Measurements from ENCODE around the gene TGFBI.

Gene TGFBI

DNA sequence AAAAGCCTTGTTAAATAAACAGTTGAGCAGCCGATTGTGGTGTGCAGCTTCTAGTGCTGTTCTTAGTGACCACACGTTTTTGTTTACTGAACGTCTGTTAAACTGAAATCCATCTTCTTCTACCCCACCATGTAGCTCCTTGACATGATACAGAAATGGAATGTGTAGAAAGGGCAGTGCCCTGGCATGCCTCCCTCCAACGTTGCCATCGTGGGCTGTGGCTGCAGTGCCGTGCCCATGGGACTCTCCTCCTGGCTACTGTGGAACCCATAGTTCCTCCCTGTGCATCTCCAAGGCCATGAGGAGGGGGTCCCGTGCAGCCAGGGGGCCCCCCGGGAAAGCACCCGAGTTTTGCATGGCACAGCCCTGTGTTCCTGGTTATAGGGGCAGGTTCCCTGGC, 23.3 kb upstream of the TGFBI start:
- DNase-seq = no peak

DNA sequence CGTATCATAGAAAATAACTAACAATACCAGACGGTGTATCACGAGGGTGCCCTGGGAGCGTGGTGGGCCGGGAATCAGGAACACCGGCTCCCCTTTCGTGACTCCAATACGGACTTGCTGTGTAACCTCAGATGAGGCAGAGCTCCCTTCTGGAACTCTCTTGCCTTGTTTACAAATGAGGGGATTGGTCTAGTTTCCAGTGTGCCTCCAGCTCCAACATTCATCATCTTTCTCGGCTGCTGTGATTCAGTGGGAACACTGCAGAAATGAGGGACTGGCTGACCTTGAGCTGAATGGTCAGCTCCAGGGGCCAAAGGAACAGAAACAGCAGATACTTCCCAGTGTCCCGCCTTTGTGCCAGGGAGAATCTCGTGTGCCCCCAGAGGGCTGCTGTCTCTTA, 22.6 kb upstream of the TGFBI start:
- no peak for DNase-seq

DNA sequence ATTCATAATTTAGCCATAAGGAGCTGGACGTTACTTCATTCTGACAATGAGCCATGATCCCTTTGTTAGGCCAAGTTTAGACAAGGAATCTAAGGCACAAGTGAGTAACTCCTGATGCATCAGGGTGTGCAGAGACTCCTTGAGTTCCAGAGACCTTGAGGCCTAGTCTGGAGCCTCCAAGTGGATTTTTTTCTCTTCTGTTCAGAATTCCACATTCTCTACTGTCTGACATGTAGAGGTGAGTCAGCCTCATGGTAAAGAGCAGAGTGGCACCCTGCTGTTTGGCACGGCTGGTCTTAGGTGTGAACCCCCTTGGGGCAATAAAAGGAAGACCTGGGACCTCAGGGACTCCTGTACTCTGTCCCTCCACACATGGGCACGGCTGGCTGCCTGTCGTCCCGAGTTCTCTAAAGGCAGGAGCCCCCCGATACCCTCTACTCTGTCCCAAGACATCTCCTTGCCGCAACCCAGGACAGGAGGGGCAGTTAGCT, 22.0 kb upstream of the TGFBI start:
- no peak for DNase-seq

DNA sequence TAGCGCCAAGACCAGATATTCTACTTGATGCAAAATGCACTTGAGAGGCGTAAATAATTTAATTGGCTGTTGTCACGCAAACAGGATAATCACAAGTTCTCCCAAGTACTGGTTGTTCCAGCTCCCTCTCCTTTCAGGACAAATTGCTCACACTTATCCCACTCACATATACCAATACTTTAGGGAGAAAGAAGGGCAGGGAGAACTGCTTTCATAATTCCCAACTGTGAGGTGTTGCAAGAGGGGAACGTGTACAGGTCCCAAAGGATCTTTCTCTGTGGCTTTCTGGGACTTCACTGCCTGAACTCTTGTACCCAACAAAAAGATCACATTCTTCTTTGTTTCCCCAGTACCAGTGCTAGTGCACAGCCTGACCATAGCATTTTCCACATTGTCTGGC, 21.5 kb upstream of the TGFBI start:
- DNase-seq = no peak

DNA sequence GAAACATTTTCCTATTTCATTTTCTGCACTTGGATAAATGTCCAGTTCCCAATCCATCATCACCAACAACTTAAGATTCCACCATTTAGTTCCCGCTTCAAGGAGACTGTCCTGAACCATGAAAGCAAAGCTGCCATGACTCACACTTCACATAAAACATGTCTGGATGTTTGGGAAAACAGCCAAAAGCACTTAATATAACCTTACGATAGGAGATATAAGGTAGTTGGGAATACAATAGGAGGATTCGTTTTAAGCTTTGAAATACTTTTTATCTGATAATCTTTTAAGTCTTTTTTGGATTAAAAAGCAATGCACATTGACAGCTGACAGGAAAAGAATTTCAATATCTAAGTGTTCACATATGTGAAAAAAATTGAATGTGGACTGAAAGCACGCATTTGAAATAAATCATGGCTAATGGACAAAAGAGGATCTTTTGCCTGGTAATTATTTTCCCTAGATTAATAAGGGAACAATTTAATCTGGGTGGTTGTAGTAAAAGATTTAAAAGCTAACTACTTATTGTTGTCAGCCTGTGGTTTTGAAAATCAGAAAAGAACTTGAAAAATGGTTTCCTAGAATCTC, 17.3 kb upstream of the TGFBI start:
- peak; percentile 5 for DNase-seq

DNA sequence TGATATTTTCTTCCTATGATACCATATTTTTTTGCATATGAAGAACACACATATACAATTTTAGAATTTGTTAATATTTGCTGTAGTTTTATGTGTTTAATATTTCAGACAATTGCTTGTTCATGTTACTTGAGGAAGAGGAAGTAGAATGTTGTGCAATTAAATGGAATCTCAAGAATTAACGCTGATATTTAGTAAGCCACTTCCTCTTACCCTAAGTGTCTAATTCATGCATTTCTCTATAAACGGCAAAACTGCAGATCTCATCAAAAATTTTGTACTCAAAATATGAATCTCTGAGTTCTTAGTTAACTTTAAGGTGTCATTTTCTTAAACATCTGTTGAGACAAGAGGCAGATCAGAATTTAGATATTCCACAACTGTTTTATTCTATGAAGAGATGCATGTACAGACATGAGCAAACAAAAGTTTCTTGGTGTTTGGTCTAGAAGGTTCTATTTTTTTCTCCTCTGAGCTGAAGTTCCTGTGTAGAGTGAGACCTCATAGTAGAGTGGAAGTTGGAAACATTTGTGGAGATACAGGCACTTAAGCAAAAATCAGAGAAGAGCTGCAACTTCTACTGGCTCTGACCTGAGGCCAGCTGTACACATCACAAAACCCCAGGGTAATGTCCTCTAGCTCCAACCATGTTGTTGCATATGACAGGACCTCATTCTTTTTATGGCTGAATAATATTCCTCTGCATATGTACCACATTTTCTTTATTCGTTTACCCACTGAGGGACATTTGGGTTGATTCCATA, 16.6 kb upstream of the TGFBI start:
- DNase-seq = no peak

DNA sequence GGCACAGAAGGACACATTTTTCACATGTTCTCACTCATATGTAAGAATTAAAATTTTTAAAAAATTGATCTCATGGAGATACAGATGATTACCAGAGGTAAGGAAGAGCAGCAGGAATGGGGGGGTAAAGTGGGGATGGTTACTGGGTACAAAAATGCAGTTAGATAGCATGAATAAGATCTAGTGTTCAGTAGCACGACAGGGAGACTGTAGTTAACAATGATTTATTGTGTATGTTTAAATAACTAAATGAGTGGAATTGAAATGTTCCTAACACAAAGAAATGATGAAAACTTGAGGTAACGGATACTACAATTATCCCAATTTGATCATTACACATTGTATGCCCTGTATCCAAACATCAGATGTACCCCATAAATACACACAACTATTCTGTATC, 15.2 kb upstream of the TGFBI start:
- DNase-seq = no peak

DNA sequence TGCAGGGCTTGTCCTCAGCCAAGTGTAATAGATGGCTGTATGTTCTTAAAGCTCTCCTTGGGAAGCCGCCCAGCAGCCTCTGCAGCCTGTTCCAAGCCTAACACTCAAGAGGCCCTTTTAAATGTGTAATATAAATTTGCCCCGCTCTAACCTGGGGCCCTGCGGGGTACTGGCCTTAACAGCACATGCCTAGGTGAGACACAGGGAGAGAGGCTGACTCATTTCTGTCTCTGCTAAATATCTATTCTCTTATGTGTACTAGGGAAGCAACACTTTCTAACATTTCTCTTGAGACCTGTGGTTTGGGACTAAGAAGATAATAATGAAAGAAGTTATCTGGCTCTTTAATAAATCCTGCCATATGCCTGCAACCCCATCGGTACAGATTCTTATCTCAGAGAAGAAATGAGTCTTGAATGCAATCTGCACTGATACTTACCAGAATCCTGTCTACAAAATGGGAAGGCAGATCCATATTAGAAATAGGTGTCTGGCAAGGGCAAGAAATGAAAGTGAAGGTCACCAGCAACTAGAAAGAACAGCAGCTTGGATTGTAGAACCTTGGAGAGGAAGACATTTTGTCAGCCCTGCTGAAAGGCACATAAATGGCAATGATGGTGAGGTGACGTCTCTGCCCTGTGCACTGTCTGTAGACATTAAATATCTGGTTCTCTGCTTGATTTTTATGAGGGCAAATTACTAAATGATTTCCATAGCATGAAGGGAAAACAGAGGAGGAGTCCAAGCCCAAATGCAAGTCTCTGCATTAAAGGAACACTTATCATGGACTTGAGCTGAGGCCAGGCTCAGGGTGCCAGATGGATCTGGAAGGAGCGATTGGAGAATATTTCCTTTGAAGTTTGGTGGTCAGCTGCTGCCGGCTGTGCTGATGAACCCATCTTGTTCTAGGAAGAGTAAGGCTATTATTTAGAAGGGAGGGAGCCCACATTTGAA, 14.5 kb upstream of the TGFBI start:
- no peak for DNase-seq

DNA sequence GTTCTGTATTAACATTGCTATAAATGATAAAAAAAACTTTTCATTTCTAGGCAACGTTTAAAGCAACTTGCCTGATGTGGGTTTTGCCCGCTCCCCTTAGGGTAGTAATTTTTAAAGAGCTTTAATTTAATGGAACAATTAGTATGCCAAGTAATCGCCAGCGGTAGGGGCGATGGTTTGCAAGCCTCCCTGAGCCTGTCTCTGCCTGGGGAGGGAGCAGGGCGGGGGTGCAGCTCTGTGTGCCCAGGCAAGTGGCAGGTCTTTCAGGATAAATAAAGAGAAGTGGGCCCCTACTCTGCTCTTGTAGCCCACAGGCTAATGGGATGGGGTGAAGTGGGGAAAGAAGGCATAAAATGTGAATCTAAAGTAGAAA, 13.8 kb upstream of the TGFBI start:
- DNase-seq = no peak

DNA sequence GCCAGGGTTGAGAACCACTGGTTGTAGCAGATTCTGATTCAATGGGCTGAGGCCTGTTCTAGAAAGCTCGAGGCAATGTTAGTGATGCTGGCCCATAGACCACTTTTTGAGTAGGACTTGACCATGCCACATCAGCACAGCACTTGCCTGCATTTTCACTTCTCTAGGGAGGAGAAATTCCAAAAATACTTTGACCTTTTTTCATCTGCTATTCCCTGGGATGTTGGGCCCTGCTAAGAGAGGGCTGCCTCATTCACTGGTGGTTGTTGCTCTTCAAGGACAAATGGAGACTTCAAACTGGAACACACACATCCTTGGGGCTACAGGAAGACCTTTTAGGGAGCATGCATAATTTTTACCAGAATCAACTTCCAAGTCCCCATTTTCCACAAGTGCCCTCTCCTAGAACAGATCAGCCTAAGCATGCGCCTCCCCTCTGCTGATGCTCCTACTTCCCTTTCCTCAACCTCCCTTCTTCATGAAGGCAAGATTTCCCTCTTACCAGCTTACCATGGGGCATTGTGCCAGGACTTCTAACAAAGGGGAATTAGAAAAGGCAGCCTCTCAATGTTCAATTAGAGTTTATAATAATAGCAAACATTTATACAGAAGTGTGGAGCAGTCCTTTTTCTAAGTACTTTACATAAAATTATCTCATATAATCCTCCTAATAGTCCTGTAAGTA, 12.7 kb upstream of the TGFBI start:
- no peak for DNase-seq

DNA sequence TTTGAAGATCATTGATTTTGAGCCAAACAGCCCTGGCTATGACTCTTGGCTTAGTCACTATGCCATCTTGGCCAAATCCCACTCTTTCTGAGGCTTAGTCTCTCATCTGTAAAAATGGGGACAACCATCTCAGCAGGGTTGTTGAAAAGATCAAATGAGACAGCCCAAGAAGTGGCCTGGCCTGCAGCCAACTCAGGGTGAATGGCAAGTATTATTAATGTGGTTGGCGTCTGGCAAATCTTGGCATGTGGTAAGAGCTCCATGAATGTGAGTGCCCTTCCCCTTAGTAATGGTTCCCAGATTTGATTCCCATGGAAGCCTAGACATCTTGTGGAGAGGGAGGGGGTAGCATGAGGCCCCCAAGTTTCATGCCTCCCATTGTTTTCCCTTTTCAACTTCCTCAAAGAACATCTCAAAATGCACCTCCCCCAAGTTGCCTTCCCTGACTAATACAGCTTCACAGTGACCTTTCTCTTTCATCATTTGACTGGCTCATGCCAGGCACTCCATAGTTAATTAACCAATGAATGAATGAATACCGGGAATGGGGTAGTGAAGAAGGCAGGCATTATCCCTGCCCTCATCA, 11.8 kb upstream of the TGFBI start:
- no peak for DNase-seq

DNA sequence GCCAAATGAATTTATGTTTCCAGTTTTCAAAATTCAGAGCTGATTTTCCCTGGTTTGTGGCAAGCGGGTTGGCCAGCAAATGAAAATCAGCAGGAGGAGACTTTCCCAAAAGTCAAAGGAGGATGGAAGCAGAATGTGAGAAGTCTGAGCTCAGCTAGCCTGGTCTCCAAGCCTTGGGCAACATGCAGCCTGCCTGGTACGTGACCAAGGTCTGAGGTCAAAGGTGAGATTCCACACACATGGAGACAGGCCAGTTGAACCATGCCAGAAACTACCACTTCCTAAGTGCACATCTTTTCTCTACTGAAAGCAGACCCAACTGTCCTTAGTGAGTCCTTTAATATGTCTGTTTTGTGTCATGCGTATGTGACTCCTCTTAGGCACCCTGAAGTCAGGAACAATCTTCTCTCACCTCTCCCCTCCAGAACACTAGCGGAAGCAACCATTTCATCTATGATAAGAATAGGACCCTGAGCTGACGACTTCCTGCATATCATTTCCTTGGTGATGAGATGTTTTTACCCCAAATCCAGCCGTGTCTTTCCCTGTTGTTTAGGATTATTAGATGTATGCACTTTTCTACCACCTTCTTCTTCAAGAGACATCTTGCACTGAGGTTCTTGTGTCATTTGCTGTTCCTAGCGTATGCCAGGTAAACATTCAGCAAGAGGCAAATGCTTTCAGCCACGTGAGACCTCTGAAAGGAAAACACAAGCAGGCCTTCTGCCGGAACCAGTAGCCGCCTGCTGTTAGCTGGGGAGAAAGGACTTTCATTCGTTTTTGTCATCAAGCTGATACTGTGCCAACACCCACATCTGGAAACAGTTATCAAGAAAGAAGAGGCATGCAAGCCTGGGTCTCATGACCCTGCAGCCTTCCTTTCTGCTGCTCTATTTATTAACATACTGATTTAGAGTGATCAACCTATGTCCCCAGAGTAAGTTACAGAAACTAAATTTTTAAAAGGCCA, 9.7 kb upstream of the TGFBI start:
- peak; percentile 28 for DNase-seq

DNA sequence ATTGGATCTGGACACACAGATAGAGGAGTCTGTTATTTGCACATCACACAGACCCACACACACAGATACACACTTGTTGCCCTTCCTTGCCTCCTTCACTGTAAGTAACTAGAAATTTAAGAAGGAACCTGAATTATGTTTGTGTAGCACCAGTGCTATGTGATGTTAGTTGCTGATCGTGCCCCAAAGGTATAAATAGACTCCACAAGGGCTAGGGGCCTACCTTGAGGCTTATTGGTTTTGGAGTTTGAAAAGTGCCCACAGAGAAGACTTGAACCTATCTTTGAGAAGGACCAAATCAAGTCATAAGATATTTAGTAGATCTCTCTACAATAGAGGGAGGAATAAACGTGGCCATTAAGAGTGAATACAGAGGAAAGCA, 8.8 kb upstream of the TGFBI start:
- no peak for DNase-seq

DNA sequence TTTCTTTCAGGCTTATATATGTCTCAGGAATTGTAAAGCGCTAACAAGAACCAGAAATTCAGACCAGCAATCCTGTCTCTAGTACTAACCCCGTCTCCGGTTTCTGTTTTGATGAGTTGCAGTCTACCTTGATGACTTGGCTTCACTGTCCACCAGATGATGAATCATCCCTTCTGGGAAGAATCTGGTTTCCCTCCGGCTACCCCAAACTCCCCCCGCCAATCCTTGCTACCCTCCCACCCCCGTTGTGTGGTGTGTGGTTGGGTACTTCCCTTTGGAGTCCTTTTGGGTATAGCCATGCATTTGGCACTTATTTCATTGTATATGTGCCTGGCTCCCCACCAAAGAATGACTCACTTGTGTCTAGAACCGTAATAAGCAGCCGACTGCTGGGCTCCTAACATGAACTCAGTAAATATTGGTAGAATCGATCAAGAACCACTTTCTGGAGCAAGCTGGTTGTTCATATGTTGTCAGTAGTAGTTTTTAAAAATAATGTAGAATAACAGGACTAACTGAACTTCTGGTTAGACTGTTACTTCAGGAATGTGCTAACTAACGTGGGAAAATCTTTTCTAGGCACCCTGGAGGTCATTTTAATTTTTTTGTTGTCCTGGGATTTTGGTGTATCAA, 8.3 kb upstream of the TGFBI start:
- DNase-seq = no peak

DNA sequence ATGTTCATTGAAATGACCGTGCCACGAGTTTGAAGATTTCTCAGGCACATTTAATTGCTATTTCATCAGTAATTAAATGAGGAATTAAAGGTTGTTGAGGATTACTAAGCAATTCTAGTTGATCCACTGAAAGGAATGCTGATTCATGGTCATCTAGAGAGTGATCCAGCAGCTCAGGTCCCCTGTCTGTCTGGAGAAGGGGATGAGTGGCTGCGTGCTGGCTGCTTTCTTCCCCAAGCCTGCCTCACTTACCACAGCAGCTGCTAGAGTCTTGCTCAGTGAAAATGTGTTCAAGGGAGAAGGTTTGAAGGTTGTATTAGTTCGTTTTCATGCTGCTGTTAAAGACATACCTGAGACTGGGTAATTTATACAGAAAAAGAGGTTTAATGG, 7.8 kb upstream of the TGFBI start:
- DNase-seq = no peak

DNA sequence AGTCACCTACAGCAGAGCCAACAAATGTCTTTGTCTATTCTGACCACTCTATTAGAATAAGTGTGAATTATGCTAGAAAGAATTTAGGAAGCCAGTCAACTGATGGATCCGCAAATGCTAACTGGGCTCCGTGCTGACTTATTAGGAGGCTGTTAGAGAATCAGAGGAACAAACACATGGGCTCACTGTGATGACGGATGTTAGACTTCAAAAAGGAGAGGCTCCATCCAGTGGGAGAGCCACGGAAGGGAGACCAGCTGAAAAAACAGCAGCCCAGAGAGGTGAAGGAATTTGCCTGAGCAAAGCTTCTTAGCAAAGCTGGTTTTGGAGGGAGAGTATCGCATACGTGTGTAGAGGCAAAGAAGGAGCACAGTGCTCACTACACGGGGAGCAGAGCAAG, 5.8 kb upstream of the TGFBI start:
- DNase-seq = no peak

DNA sequence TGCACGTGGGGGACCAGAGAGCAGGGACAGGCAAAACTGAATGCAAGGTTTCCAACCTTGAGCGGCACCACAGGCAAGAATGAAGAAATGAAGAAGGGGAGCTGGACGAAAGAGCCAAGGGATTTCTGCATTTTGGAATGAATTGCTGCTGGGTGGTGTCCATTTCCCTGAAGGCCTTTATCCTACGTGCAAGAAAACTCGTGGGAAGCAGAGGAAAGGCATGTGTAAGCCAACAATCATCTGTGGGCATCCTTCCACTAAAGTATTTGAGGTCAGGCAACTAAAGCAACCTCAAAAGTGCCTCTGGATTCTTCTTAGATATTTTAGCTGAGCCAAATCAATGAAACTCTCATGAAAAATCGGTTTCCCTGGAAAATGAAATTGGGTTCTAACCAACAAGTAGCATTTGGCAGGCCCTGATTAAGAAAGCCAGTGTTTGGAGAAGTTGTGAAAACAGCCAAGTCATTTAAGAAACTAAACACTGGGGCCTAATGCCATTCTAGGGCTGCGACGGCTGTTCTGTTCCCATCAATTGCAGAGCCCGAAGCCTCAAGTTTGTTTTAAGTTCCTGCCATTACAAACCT, 4.7 kb upstream of the TGFBI start:
- no peak for DNase-seq

DNA sequence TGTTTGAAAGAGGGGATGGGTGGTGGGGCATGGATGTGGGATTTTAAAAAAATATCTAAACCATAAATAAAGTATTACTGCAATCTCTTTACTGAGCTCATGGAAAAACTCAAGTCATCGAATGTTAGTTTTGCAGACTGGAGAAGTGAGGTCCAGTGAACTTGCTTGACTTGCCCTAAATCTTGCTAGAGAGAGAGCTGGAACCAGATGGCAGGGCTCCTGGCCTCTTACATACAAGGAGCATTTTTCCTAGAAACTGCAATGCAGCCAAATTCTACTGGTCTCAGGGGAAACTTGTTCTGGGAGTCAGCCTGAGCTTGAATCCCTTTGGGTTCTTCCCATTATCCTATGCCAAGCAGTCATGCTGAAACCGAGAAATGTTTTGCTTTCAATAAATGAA, 2.9 kb upstream of the TGFBI start:
- no peak for DNase-seq

DNA sequence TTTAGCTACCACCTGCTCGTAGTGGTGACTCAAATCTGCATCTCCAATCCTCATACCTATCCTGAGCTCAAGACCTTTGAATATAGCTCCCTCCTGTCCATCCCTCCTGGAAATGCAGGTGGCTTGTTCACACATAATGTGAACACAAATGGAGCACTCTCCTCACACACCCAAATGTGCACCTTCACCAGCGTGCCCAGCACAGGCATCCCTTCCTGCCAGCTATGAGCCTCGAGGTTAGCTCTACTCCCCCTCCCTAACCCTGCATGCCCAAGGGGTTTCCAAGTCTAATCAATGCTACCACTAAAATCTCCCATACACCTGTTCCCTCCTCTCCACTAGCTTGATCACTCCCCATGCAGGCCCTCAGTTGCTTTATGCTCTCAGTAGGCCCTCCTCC, 2.2 kb upstream of the TGFBI start:
- DNase-seq = no peak

DNA sequence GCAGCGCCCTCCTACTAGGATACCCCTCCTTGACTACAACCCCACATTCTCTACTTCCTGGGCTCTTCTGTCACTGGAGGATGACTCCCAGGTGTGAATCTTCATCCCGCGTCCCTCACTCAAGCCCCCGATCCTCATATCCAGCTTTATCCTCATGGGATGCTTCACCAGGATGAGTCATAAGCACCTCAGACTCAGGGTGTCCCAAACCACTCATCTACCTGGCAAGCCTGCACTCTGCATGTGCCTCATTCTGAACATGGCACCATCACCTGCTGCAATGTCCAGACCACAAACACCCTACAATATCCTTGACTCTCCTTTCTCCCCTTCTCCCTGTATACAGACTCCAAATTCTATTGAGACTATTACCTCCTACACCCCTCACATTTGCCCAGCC, 1.5 kb upstream of the TGFBI start:
- DNase-seq = no peak

DNA sequence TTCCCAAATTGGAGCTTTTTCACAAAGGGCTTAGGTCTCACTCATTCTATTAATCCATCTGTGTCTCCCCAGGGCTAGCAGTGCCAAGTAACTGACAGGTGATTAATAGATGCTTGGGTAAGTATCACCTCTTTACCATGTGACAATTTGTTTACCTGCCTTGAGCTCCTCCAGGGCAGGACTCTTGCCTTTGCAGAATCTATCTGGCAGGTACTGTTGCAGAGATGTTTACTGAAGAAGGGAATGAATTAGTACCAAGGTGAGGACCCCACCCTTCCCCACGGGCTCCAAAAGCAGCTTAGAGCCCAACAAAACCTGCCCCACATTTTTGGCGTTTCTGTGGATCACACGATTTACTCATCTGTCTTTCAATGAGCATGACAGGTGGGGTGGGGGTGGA, 698 bp upstream of the TGFBI start:
- no peak for DNase-seq
